Stimulated activated naive B cell treated with anti-CD40 and anti-IgM and Interleukin-4, amounts not matched to agents 10 μg/mL and 1 μg/mL and 100 μg/mL, for 72 hours (primary cell): ENCODE data around the gene VKORC1L1.
"Not testable (repeated sequence)": the region's sequence is repeated elsewhere in the genome, so short reads cannot be mapped to it uniquely, and the experiment has no call there.

ENCODE experiments used
- ATAC-seq, 2 donors: fragments of 150-1000 bp; cut with Tn5 transposase; replicated peaks; 2 replicates each; pipeline ENCODE4 v1.10.0; 2021; ENCODE audit warnings: moderate library complexity in 1 of 2
- DNase-seq: peaks from one replicate; pipeline ENCODE4 v3.0.0; 2021
- H3K27ac Mint-ChIP-seq: one replicate; pipeline ENCODE4 v1.8.0; 2022; ENCODE audit warnings: mild to moderate bottlenecking, mixed read lengths
- H3K27me3 Mint-ChIP-seq, 2 donors: one replicate each; pipeline ENCODE4 v1.8.0; 2022; ENCODE audit warnings: mixed read lengths in 2 of 2
- H3K36me3 Mint-ChIP-seq, 2 donors: one replicate each; pipeline ENCODE4 v1.8.0; 2022; ENCODE audit warnings: mixed read lengths in 2 of 2, mild to moderate bottlenecking in 1 of 2
- H3K4me1 Mint-ChIP-seq, 2 donors: one replicate each; pipeline ENCODE4 v1.8.0; 2022; ENCODE audit warnings: mixed read lengths in 2 of 2, mild to moderate bottlenecking in 1 of 2
- H3K4me3 Mint-ChIP-seq, 2 donors: one replicate each; pipeline ENCODE4 v1.8.0; 2022; ENCODE audit warnings: mild to moderate bottlenecking in 2 of 2, mixed read lengths in 2 of 2, moderate library complexity in 1 of 2
- H3K9me3 Mint-ChIP-seq, 2 donors: one replicate each; pipeline ENCODE4 v1.8.0; 2022; ENCODE audit warnings: mixed read lengths in 2 of 2, mild to moderate bottlenecking in 1 of 2

VKORC1L1 gene

DNA sequence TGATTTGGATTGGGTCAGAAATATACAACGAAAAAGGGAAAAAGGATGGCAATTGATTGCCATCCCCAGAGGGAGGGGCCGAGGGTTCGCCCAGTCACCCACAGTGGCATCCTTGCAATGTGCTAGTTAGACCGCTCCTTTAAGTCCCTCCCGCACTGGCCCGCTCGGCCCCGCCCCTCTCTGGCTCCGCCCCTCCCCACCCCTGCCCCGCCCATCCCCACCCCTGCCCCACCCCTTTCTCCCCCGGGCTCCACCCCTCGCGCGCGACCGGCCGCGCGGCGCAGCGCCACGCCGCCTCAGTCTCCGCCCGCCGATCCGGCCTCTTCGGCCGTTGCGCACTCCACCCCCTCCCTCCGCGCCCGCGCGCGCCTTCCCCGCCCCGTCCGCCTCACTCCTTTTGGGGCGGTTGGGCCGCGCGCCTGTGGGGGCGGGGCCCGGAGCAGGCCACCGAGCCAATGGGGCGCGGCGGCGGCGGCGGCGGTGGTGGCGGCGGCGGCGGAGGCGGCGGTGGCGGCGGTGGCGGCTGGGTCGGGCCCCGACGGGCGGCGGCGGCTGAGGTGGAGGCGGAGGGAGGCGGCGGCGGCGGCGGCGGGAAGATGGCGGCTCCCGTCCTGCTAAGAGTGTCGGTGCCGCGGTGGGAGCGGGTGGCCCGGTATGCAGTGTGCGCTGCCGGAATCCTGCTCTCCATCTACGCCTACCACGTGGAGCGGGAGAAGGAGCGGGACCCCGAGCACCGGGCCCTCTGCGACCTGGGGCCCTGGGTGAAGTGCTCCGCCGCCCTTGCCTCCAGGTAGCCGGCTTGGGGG lies at the start of gene VKORC1L1:
Gene VKORC1L1 (plus strand): TSS at position 299 of the 806 bp plus-strand sequence. CDS start 298 bp downstream, at position 597.
- H3K27ac Mint-ChIP-seq, result peak within 1 kb of the TSS; percentile 90

DNA sequence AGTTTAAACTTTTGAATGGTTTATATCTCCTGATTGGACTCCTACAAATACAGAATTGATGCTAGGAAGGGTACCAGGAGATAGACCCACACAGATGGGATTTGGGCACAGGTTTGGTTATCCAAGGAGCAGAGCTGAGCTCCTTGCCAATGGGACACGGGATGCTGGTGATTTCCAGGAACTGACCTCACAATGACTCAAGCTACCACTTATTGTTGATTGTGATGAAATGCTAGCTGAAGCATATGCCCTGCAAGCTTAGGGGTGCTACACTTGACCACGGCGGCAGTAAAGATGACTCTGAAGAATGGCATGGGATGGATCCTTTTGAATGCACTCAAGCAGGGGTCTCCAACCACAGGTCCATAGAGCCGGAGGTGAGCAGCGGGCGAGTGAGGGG lies 45.5 kb upstream of the VKORC1L1 start:
- ATAC-seq, result no peak
- no peaks in the 10 kb centered on the region for H3K9me3 Mint-ChIP-seq

More for the DNA sequence above, at the start of gene VKORC1L1:
- peaks cover 0 to 2% of the 10 kb centered on the region in 2 donors for H3K36me3 Mint-ChIP-seq
- peak; percentile 92 to 94 for ATAC-seq
- no peaks in the 10 kb centered on the region for H3K27me3 Mint-ChIP-seq
- no peaks in the 10 kb centered on the region for H3K9me3 Mint-ChIP-seq
- peaks cover 6 to 10% of the 10 kb centered on the region in 2 donors for H3K4me1 Mint-ChIP-seq
- H3K4me3 Mint-ChIP-seq, result peak within 1 kb of the TSS; percentile 85 to 90
- DNase-seq, result peak; percentile 91

DNA sequence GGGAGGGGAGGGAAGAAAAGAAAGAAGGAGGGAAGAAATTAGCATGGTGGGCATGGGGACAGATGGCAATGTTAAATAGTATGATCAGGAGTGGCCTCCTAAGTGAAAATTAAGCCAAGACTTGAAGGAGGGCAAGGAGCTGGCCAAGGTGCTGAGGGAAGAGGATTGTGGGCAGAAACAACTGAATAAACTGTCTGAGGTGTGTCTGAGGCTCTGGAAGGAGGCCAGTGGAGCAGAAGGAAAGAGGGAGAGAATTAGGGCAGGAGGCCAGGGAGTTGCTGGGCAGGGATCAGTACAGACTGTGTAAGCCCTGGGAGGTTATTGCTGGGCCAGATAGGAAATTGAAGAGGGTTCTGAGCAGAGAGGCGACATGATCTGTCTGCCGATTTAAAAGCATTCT lies 40.6 kb upstream of the VKORC1L1 start:
- DNase-seq, result no peak

More for the DNA sequence above, 45.5 kb upstream of the VKORC1L1 start:
- Mint-ChIP-seq H3K36me3 (peaks cover 4 to 6% of the 10 kb centered on the region in 2 donors), H3K27me3 (no peaks in the 10 kb centered on the region), H3K27ac (no peak overlapping the region), H3K4me3 (no peak overlapping the region), H3K4me1 (no peaks in the 10 kb centered on the region)
- DNase-seq, result no peak

DNA sequence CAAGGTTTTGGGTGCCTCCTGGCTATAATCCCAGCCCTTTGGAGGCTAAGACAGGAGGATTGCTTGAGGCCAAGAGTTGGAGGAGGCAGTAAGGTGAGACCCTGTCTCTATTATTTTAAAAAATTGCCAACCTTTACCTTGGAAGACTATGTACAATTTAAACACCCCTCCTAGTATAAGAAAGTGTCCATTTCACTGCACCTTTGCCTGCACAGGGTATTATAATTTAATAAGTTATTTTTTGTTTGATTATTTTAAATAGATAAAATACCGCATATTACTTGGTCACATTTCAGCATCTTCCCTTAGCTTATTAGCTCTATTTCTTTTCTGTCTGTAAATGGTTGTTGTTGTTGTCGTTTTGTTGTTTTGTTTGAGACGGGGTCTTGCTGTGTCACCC lies 36.2 kb upstream of the VKORC1L1 start:
- not testable (repeated sequence) for H3K27me3 Mint-ChIP-seq, H3K4me3 Mint-ChIP-seq, H3K4me1 Mint-ChIP-seq, DNase-seq, H3K27ac Mint-ChIP-seq, ATAC-seq, H3K9me3 Mint-ChIP-seq
- H3K36me3 Mint-ChIP-seq, result peaks cover 15 to 30% of the 10 kb centered on the region in 2 donors

More for the DNA sequence above, 40.6 kb upstream of the VKORC1L1 start:
- peaks cover 7 to 11% of the 10 kb centered on the region in 2 donors for H3K36me3 Mint-ChIP-seq
- peaks cover 5 to 7% of the 10 kb centered on the region in 2 donors for H3K4me1 Mint-ChIP-seq
- no peaks in the 10 kb centered on the region for H3K27me3 Mint-ChIP-seq
- H3K27ac Mint-ChIP-seq, result no peak overlapping the region
- peaks cover 3 to 4% of the 10 kb centered on the region in 2 donors for H3K9me3 Mint-ChIP-seq
- no peak for ATAC-seq
- no peak overlapping the region for H3K4me3 Mint-ChIP-seq

DNA sequence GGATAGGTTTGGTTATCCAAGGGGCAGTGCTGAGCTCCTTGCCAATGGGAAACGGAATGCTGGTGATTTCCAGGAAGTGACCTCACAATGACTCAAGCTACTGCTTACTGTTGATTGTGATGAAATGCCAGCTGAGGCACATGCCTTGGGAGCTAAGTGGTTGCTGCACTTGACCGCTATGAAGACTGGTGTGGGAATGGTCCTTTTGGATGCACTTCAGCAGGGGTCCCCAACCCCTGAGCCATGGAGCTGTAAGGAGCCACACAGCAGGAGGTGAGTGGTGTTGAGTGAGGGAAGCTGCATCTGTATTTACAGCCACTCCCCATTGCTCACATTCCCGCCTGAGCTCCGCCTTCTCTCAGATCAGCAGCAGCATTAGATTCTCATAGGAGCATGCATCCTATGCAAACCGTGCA lies 35.3 kb upstream of the VKORC1L1 start:
- not testable (repeated sequence) for H3K4me1 Mint-ChIP-seq, H3K27ac Mint-ChIP-seq, DNase-seq, H3K9me3 Mint-ChIP-seq, H3K4me3 Mint-ChIP-seq, H3K27me3 Mint-ChIP-seq, ATAC-seq
- H3K36me3 Mint-ChIP-seq, result peaks cover 13 to 25% of the 10 kb centered on the region in 2 donors

DNA sequence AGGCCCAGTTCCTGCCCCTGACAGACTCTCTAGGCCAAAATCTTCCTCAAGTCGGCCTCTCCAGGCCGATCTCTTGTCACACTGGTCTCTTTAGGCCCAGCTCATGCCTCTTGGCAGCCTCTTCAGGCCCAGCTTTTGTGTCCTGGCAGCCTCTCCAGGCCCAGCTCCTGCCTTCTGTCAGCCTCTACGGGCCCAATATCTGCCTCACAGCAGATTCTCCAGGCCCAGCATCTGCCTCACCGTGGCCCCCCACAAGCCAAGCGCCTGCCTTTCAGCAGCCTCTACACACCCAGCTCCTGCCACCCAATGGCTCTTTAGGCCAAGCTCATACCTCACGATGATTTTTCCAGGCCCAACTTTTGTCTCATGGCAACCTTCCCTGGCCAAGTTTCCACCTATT lies 33.0 kb upstream of the VKORC1L1 start:
- ATAC-seq, result no peak
- peaks cover 3 to 4% of the 10 kb centered on the region in 2 donors for H3K9me3 Mint-ChIP-seq
- peaks cover 13 to 25% of the 10 kb centered on the region in 2 donors for H3K36me3 Mint-ChIP-seq
- no peak for DNase-seq
- peaks cover 5 to 7% of the 10 kb centered on the region in 2 donors for H3K4me1 Mint-ChIP-seq
- no peaks in the 10 kb centered on the region for H3K27me3 Mint-ChIP-seq
- no peak overlapping the region for H3K4me3 Mint-ChIP-seq
- H3K27ac Mint-ChIP-seq, result no peak overlapping the region

DNA sequence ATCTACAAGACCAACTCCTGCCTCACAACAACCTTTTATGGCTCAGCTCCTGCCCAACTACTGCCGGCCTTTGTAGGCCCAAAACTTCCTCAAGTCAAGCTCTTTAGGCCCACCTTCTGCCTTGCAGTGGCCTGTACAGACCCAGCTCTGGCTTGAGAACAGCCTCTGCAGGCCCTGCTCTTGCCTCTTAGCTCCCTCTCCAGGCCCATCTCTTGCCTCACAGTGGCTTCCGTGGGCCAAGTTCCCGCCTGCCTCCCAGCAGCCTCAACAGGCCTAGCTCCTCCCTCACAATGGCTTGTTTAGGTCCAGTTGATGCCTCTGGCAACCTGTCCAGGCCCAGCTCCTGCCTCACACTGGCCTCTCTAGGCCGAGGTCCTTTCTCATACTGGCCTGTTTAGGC lies 32.4 kb upstream of the VKORC1L1 start:
- DNase-seq, result no peak
- peaks cover 3% of the 10 kb centered on the region in 2 donors for H3K4me1 Mint-ChIP-seq
- no peak overlapping the region for H3K4me3 Mint-ChIP-seq
- ATAC-seq, result no peak
- H3K27ac Mint-ChIP-seq, result no peak overlapping the region
- no peaks in the 10 kb centered on the region for H3K27me3 Mint-ChIP-seq
- peaks cover 13 to 25% of the 10 kb centered on the region in 2 donors for H3K36me3 Mint-ChIP-seq
- H3K9me3 Mint-ChIP-seq, result peaks cover 3 to 4% of the 10 kb centered on the region in 2 donors

DNA sequence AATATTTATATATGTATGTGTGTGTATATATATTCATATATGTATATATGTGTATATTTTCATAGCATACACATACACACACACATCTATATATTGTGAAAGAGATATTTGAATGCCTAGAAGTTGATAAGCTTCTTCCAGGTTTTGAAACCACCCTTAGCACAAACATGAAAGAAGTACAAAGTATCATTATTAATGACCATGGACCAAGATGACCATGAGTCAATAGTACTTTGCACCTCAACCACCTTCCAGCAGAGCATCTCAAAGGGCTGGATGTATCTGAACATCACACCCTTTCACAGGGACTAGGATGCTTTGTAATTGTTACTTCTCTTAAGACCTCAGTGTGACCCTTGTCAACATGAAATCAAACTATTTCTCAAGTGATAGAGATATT lies 29.3 kb upstream of the VKORC1L1 start:
- not testable (repeated sequence) for H3K27me3 Mint-ChIP-seq, H3K4me1 Mint-ChIP-seq, ATAC-seq, H3K27ac Mint-ChIP-seq, H3K9me3 Mint-ChIP-seq, DNase-seq, H3K4me3 Mint-ChIP-seq
- H3K36me3 Mint-ChIP-seq, result peaks cover 6 to 11% of the 10 kb centered on the region in 2 donors

DNA sequence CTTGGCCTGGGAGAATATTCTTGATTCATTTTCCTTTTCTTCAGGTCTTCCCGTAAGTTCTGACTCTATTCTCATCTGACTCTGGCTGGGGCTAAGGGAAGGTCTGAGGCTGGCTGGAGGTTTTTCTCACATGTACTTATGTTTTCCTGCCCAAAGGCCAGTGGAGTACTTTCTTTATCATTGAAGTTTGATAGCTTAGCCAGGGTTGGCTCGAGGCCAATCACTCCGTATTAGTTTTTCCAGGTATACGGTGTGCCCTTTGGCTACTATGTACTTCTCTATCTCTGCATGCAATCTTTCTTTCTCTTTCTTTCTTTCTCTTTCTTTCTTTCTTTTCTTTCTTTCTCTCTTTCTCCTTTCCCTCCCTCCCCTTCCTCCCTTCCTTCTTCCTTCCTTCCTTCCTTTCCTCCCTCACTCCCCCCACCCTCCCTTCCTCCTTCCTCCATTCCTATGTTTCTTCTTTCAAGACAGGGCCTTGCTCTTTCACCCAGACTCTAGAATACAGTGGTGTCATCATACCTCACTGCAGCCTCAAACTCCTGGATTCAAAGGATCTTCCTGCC lies 26.8 kb upstream of the VKORC1L1 start:
- ATAC-seq (no peak), DNase-seq (no peak)
- Mint-ChIP-seq H3K4me1 (no peaks in the 10 kb centered on the region), H3K36me3 (peaks cover 0 to 4% of the 10 kb centered on the region in 2 donors), H3K9me3 (no peaks in the 10 kb centered on the region), H3K4me3 (no peak overlapping the region), H3K27me3 (no peaks in the 10 kb centered on the region), H3K27ac (no peak overlapping the region)

DNA sequence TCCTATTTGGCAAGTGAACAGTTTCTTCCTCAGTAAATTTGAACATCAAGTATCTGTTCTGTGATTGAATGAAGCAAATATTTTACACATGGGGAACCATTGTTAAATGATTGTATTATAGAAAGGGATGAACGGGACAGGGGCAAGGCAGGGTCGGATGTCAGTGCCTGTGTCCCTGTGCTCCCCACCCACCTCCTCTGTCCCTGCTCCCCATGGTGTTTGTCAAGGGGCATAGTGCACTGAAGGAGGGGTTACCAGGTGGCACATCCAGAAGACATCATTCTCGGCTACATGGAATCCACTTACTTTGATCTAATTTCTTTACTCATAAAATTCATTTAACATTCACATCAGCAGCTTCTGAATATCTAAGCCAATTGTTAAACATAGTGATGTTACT lies 19.4 kb upstream of the VKORC1L1 start:
- not testable (repeated sequence) for ATAC-seq

DNA sequence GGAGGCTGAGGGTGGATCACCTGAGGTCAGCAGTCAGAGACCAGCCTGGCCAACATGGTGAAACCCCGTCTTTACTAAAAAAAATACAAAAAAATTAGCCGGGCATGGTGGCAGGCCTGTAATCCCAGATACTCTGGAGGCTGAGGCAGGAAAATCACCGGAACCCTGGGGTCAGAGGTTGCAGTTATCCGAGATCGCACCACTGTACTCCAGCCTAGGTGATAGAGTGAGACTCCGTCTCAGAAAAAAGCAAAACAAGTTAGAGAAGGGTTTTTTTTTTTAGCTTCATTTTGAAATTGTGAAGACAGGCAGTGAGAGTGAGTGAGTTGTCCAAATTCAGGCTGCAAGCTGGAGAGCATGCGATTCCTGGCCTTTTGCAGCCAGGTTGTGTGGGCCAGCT lies 19.0 kb upstream of the VKORC1L1 start:
- not testable (repeated sequence) for H3K36me3 Mint-ChIP-seq, DNase-seq, H3K4me3 Mint-ChIP-seq, H3K9me3 Mint-ChIP-seq, H3K27ac Mint-ChIP-seq, ATAC-seq, H3K4me1 Mint-ChIP-seq
- peaks cover 4 to 16% of the 10 kb centered on the region in 2 donors for H3K27me3 Mint-ChIP-seq

More for the DNA sequence above, 19.4 kb upstream of the VKORC1L1 start:
- not testable (repeated sequence) for H3K36me3 Mint-ChIP-seq, H3K9me3 Mint-ChIP-seq, H3K4me1 Mint-ChIP-seq, H3K4me3 Mint-ChIP-seq, H3K27ac Mint-ChIP-seq, DNase-seq
- peaks cover 4 to 16% of the 10 kb centered on the region in 2 donors for H3K27me3 Mint-ChIP-seq

DNA sequence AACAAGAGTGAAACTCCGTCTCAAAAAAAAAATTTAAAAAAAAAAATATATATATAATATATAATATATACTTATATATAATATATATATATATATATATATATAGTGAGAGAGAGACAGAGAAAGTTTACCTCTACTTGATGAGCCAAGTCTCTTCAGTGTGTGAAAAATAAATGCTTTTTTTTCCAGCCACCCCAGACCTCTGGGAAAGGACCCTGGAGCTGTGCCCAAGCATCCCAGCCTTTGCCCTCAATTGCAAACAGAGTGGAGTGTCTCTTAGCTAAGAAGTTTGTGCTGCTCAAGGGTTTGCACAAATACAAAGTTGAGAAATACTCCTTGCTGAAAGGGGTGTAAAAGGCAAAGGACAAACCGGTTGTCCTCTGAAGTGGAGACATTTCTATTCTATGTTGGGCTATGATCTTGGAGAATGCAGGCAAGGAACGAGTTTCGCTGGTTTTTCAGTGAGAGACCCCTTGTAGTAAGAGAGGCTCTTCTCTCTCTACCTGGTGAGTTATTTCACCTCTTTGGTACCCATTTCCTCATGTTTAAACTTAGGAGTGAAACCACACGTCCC lies 15.5 kb upstream of the VKORC1L1 start:
- not testable (repeated sequence) for H3K9me3 Mint-ChIP-seq, H3K36me3 Mint-ChIP-seq

DNA sequence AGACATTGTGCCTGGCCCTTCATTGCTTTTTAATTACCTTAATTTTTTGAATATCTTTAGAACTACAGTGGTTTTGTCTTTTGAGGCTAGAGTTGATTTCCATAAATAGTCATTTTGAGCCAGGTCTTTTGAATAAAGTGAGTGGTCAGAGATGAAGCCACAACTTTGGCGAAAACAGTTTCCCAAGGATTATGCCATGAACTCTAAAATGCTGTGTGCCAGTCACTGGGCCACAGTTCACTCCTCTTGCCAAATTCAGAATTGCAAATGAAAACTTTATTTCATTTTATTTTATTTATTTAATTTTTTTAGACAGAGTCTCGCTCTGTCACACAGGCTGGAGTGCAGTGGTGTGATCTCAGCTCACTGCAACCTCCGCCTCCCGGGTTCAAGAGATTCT lies 14.2 kb upstream of the VKORC1L1 start:
- not testable (repeated sequence) for ATAC-seq, DNase-seq, H3K27ac Mint-ChIP-seq, H3K4me1 Mint-ChIP-seq, H3K36me3 Mint-ChIP-seq, H3K4me3 Mint-ChIP-seq, H3K9me3 Mint-ChIP-seq
- peaks cover 4 to 16% of the 10 kb centered on the region in 2 donors for H3K27me3 Mint-ChIP-seq

More for the DNA sequence above, 15.5 kb upstream of the VKORC1L1 start:
- H3K27ac Mint-ChIP-seq, DNase-seq, H3K4me3 Mint-ChIP-seq, H3K4me1 Mint-ChIP-seq, ATAC-seq: not testable (repeated sequence)
- H3K27me3 Mint-ChIP-seq, result peaks cover 4 to 16% of the 10 kb centered on the region in 2 donors

DNA sequence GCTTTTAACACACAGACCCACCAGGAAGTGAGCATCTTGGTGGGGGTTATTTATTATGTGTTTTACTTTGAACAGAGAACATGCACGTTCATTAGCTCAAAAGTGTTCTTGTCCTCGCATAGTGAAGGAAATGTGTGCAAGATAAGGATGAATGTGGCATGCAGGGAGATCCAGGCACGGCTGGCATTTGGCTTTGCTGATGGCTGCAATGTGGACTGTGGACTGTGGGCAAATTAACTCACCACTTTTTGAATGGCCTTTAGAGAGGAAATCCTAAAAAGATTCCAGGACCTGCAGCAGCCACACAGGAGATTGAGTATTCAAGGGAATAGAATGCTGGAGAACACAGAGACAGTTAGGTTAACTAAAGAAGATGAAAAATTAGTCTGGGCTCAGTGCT lies 6.6 kb upstream of the VKORC1L1 start:
- not testable (repeated sequence) for H3K9me3 Mint-ChIP-seq, H3K4me1 Mint-ChIP-seq, H3K36me3 Mint-ChIP-seq, H3K4me3 Mint-ChIP-seq, H3K27ac Mint-ChIP-seq, ATAC-seq, H3K27me3 Mint-ChIP-seq, DNase-seq
